ENCODE measurements around the gene SNX30. TPM values are rescaled to one million over a fixed set of nuclear protein-coding genes. Genes with fewer than 3 reads are reported as not detected.

SNX30 gene
- total RNA-seq, 1 donor from 2014 or later: 12.8 TPM

DNA sequence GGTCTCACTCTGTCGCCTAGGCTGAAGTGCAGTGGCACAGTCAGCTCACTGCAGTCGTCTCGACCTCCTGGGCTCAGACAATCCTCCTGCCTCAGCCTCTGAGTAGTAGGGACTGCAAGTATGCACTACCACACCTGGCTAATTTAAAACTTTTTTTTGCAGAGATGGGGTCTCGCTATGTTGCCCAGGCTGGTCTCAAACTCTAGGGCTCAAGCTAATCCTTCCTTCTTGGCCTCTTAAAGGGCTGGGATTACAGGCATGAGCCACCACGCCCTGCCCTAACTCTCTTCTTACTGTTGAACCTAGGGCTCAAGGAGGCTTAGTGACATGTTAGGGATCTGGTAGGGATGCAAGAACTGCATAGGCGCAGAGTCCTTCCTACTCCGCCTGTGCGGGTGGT, 65.3 kb downstream of the SNX30 start:
- no peak for DNase-seq (ENCODE audit: low spot score)
- no peaks in the 10 kb centered on the region for H3K27me3 Mint-ChIP-seq (ENCODE audit: unreplicated experiment)
- TF ChIP-seq, protein P1, sequence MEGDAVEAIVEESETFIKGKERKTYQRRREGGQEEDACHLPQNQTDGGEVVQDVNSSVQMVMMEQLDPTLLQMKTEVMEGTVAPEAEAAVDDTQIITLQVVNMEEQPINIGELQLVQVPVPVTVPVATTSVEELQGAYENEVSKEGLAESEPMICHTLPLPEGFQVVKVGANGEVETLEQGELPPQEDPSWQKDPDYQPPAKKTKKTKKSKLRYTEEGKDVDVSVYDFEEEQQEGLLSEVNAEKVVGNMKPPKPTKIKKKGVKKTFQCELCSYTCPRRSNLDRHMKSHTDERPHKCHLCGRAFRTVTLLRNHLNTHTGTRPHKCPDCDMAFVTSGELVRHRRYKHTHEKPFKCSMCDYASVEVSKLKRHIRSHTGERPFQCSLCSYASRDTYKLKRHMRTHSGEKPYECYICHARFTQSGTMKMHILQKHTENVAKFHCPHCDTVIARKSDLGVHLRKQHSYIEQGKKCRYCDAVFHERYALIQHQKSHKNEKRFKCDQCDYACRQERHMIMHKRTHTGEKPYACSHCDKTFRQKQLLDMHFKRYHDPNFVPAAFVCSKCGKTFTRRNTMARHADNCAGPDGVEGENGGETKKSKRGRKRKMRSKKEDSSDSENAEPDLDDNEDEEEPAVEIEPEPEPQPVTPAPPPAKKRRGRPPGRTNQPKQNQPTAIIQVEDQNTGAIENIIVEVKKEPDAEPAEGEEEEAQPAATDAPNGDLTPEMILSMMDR (IDR thresholded peaks at IDR 0.05; ENCODE audit: unreplicated experiment): no peak
- H3K4me1 Mint-ChIP-seq (ENCODE audit: unreplicated experiment): peaks cover 11% of the 10 kb centered on the region
- H3K4me3 Mint-ChIP-seq (ENCODE audit: unreplicated experiment): no peak overlapping the region
- no peaks in the 10 kb centered on the region for H3K36me3 Mint-ChIP-seq (ENCODE audit: low read depth, unreplicated experiment)
- no peaks in the 10 kb centered on the region for H3K9me3 Mint-ChIP-seq (ENCODE audit: unreplicated experiment)
- H3K27ac Mint-ChIP-seq (ENCODE audit: unreplicated experiment): no peak overlapping the region

DNA sequence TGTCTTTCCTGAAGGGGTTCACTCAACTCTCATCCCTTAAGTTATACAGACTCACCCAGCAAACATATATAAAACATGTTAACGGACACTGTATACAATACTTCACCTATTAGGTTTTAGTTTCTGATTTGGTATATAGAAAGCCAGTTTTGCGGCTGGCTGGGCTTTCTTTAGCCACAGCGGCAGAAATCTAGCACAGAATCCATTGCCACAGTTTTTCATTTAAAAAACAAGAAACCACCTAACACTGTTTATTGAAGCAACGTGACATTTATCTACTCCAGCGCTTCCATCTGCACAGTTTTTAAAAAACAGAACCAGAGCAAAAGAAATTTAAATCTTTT, 67.3 kb downstream of the SNX30 start:
- no peaks in the 10 kb centered on the region for H3K9me3 Mint-ChIP-seq (ENCODE audit: unreplicated experiment)
- H3K27ac Mint-ChIP-seq (ENCODE audit: unreplicated experiment): no peak overlapping the region
- TF ChIP-seq, protein P1 (IDR thresholded peaks at IDR 0.05; ENCODE audit: unreplicated experiment): no peak
- H3K4me1 Mint-ChIP-seq (ENCODE audit: unreplicated experiment): peaks cover 11% of the 10 kb centered on the region
- no peaks in the 10 kb centered on the region for H3K27me3 Mint-ChIP-seq (ENCODE audit: unreplicated experiment)
- H3K36me3 Mint-ChIP-seq (ENCODE audit: low read depth, unreplicated experiment): no peaks in the 10 kb centered on the region
- no peak for DNase-seq (ENCODE audit: low spot score)
- H3K4me3 Mint-ChIP-seq (ENCODE audit: unreplicated experiment): no peak overlapping the region

DNA sequence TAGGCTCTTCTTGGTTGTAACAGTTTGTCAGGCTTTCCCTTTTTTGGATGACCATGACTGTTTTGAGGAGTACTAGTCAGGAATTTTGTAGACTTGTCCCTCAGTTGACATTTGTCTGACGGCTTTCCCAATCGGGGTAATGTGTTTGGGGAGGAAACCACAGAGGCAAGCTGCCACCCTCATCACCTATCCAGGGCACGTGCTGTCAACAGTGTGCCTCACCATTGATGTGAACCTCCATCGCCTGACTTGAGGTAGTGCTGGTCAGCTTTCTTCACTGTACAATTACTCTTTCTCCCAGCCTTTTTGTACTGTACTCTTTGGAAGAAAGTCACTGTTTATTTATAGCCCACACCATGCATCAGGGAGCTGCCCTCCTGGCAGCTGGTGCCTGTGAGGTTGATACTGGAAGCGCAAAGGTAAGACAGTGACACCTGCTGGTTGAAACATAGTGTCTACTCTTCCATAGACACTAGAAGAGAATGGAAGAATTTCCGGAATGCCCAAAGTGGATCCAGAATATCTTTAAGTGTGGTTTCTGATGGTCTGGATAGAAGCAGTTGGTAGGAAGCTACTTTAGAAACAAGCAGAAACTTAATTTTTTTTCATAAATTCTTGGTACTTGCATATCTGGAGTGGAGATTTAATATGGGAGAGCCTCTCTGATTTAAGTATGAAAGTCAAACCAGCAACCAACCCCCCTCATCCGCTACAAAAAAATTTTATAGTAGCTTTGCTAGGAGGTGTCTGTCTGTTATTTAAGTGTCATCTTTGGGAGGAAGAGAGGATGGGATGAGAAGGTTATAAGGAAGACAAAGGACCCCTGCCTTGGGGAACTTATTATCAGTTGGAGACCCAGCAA, 69.3 kb downstream of the SNX30 start:
- H3K27me3 Mint-ChIP-seq (ENCODE audit: unreplicated experiment): no peaks in the 10 kb centered on the region
- no peaks in the 10 kb centered on the region for H3K9me3 Mint-ChIP-seq (ENCODE audit: unreplicated experiment)
- no peak overlapping the region for H3K27ac Mint-ChIP-seq (ENCODE audit: unreplicated experiment)
- peaks cover 11% of the 10 kb centered on the region for H3K4me1 Mint-ChIP-seq (ENCODE audit: unreplicated experiment)
- H3K4me3 Mint-ChIP-seq (ENCODE audit: unreplicated experiment): no peak overlapping the region
- TF ChIP-seq, protein P1 (IDR thresholded peaks at IDR 0.05; ENCODE audit: unreplicated experiment): peak; percentile 64
- no peaks in the 10 kb centered on the region for H3K36me3 Mint-ChIP-seq (ENCODE audit: low read depth, unreplicated experiment)
- DNase-seq (ENCODE audit: low spot score): peak; percentile 21

DNA sequence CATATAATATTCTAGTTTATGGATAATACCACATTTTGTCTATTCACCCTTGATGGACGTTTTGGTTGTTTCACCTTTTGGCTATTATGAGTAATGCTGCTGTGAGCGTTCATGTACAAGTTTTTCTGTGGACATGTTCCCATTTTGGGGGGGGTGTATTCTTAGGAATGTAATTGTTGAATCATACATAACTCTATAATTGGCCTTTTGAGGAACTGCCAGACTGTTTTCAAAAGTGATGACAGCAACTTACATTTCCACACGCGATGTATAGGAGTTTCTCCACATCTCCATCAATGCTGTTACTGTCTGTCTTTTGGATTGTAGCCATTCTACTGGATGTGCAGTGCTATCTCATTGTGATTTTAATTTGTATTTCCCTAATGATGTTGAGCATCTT, 70.3 kb downstream of the SNX30 start:
- TF ChIP-seq, protein P1 (IDR thresholded peaks at IDR 0.05; ENCODE audit: unreplicated experiment): no peak
- Mint-ChIP-seq H3K27ac (ENCODE audit: unreplicated experiment) (no peak overlapping the region), H3K4me1 (ENCODE audit: unreplicated experiment) (peaks cover 11% of the 10 kb centered on the region), H3K27me3 (ENCODE audit: unreplicated experiment) (no peaks in the 10 kb centered on the region), H3K36me3 (ENCODE audit: low read depth, unreplicated experiment) (no peaks in the 10 kb centered on the region), H3K9me3 (ENCODE audit: unreplicated experiment) (no peaks in the 10 kb centered on the region), H3K4me3 (ENCODE audit: unreplicated experiment) (no peak overlapping the region)
- DNase-seq (ENCODE audit: low spot score): no peak

DNA sequence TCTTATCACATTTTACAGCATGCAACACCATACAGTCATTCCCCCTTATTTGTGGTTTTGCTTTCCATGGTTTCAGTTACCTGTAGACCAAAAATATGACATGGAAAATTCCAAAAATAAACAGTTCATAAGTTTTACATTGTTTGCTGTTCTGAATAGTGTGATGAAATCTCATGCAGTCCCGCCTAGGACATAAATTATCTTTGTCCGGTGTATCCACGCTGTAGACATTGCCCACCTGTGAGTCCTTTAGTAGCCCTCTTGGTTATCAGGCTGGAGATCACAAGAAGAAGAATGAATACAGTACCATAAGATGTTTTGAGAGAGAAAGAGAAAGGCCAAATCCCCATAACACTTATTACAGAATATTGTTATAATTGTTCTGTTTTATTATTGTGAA, 72.1 kb downstream of the SNX30 start:
- no peak overlapping the region for H3K4me3 Mint-ChIP-seq (ENCODE audit: unreplicated experiment)
- no peak overlapping the region for H3K27ac Mint-ChIP-seq (ENCODE audit: unreplicated experiment)
- no peaks in the 10 kb centered on the region for H3K27me3 Mint-ChIP-seq (ENCODE audit: unreplicated experiment)

More for the DNA sequence above, 72.1 kb downstream of the SNX30 start:
- Mint-ChIP-seq H3K9me3 (ENCODE audit: unreplicated experiment) (no peaks in the 10 kb centered on the region), H3K36me3 (ENCODE audit: low read depth, unreplicated experiment) (no peaks in the 10 kb centered on the region), H3K4me1 (ENCODE audit: unreplicated experiment) (no peaks in the 10 kb centered on the region)
- no peak for DNase-seq (ENCODE audit: low spot score)
- TF ChIP-seq, protein P1 (IDR thresholded peaks at IDR 0.05; ENCODE audit: unreplicated experiment): no peak
